HepG2 (cell line): ENCODE data around the gene MYL11. TPM values are rescaled to one million over a fixed set of nuclear protein-coding genes. Genes with fewer than 3 reads are reported as not detected.
A peak's percentile ranks its signal among the peaks of the same experiment; 100 is the strongest.

Experiments
- CC2D1A ChIP-seq: sonication (generic); formaldehyde crosslinking; IDR thresholded peaks from 2 replicates; pipeline ENCODE4 v1.8.1; 2023; ENCODE audit warnings: mild to moderate bottlenecking, missing genetic modification reagents
- HHEX ChIP-seq: IDR thresholded peaks from 2 replicates; pipeline ENCODE4 v1.6.1; 2016; ENCODE audit warnings: control low read depth
- HIVEP1 ChIP-seq: sonication (generic); formaldehyde crosslinking; IDR thresholded peaks from 2 replicates; pipeline ENCODE4 v1.4.0; 2020; ENCODE audit warnings: mild to moderate bottlenecking, missing genetic modification reagents
- HNRNPL ChIP-seq: fragments of 200-400 bp; formaldehyde crosslinking; IDR thresholded peaks from 2 replicates; pipeline ENCODE4 v1.6.1; 2017; ENCODE audit warnings: mild to moderate bottlenecking, low read depth, low read length
- ISX ChIP-seq: sonication (generic); formaldehyde crosslinking; conservative IDR thresholded peaks from 2 replicates; pipeline ENCODE4 v1.5.0; 2020; ENCODE audit warnings: missing genetic modification reagents
- MED13 ChIP-seq: sonication (generic); formaldehyde crosslinking; IDR thresholded peaks from 2 replicates; pipeline ENCODE4 v1.5.0; 2020; ENCODE audit warnings: missing genetic modification reagents
- NFKBIZ ChIP-seq: IDR thresholded peaks from 2 replicates; pipeline ENCODE4 v1.6.1; 2018; ENCODE audit warnings: missing genetic modification reagents, missing compliant biosample characterization
- SOX5 ChIP-seq: IDR thresholded peaks from 2 replicates; pipeline ENCODE4 v1.6.1; 2016; ENCODE audit warnings: borderline replicate concordance
- STAT5B ChIP-seq: sonication (generic); formaldehyde crosslinking; IDR thresholded peaks from 2 replicates; pipeline ENCODE4 v1.4.0; 2020; ENCODE audit warnings: missing genetic modification reagents
- SYNCRIP ChIP-seq: fragments of 200-400 bp; formaldehyde crosslinking; IDR thresholded peaks from 2 replicates; pipeline ENCODE4 v1.6.1; 2018; ENCODE audit warnings: mild to moderate bottlenecking, low read depth, low read length; ENCODE audit not compliant: insufficient read depth
- ZFAT ChIP-seq: sonication (generic); formaldehyde crosslinking; conservative IDR thresholded peaks from 2 replicates; pipeline ENCODE4 v1.8.1; 2023; ENCODE audit warnings: missing genetic modification reagents, inconsistent platforms
- ZFP36L1 ChIP-seq: sonication (generic); formaldehyde crosslinking; IDR thresholded peaks from 2 replicates; pipeline ENCODE4 v1.8.0; 2022; ENCODE audit warnings: mild to moderate bottlenecking, missing genetic modification reagents, moderate library complexity
- ZNF331 ChIP-seq: sonication (generic); formaldehyde crosslinking; IDR thresholded peaks from 2 replicates; pipeline ENCODE4 v1.4.0; 2020; ENCODE audit warnings: missing genetic modification reagents
- ZNF33A ChIP-seq: sonication (generic); formaldehyde crosslinking; IDR thresholded peaks from 2 replicates; pipeline ENCODE4 v1.5.1; 2020; ENCODE audit warnings: missing genetic modification reagents, mild to moderate bottlenecking, moderate library complexity, borderline replicate concordance
- ZNF367 ChIP-seq: sonication (generic); formaldehyde crosslinking; IDR thresholded peaks from 2 replicates; pipeline ENCODE4 v1.4.0; 2020; ENCODE audit warnings: missing genetic modification reagents, borderline replicate concordance
- ZSCAN20 ChIP-seq: sonication (generic); formaldehyde crosslinking; IDR thresholded peaks from 2 replicates; pipeline ENCODE4 v1.4.0; 2020; ENCODE audit warnings: missing genetic modification reagents, mild to moderate bottlenecking, borderline replicate concordance
- polyA plus RNA-seq, 8 experiments: library from polyadenylated mRNA; depleted of rRNA in 3 of 8; stranded (reverse) in 7 of 8; unstranded in 1 of 8; fragments of >200 nt; fragmentation: Illumina TruSeq in 4 of 8; extraction: Trizol in 4 of 8; gene quantifications; 2 replicates each; pipeline versions ENCODE4 v1.2.1 to v1.2.3, GENCODE V29; 2011 to 2016; ENCODE audit warnings: low read depth in 4 of 8, missing spikeins in 1 of 8, mixed read lengths in 1 of 8; ENCODE audit not compliant: insufficient read depth in 1 of 8
- total RNA-seq, 5 experiments: library from RNA; depleted of rRNA; stranded (reverse); fragments of >200 nt; fragmentation: Illumina TruSeq; extraction: Trizol; gene quantifications; 2 replicates each; pipeline ENCODE4 v1.2.3, GENCODE V29; 2016; ENCODE audit warnings: low read depth in 1 of 5
- TF ChIP-seq, protein P1 (sequence below): sonication (generic); formaldehyde crosslinking; IDR thresholded peaks from 2 replicates; pipeline ENCODE4 v1.4.0; 2020; ENCODE audit warnings: missing genetic modification reagents
- TF ChIP-seq, protein P2 (sequence below): fragments of 450-650 bp; IDR thresholded peaks from 2 replicates; pipeline ENCODE4 v1.6.1; 2016
- TF ChIP-seq, protein P3 (sequence below): sonication (generic); formaldehyde crosslinking; IDR thresholded peaks from 2 replicates; pipeline ENCODE4 v1.4.0; 2020; ENCODE audit warnings: missing genetic modification reagents, borderline replicate concordance
- TF ChIP-seq, protein P4 (sequence below): sonication (generic); formaldehyde crosslinking; conservative IDR thresholded peaks from 2 replicates; pipeline ENCODE4 v1.8.1; 2023; ENCODE audit warnings: missing genetic modification reagents

MYL11 gene
- total and polyA plus RNA-seq, 2 of the 13 experiments (the other 11 are each of a cell fraction or from before 2014, with no cell fraction given), result not detected

DNA sequence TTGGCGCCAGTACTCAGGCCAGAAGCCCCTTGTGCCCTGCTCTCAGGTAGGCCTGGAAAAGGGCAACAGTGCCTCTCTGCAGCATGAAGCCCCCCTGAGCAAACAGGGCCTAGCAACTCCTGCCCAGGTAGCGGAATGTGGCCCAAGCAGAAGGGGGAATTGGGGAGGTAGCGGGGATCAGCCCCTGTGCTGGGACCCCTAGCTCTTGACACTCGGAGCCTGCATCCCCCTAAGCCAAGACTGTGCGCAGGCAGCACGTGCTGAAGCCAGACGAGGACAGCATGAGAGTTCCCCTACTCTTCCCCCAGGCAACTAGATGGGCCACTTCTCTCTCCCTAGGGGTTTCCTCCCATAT is 18.7 kb upstream of the MYL11 start (continued):
- TF ChIP-seq, protein P1, sequence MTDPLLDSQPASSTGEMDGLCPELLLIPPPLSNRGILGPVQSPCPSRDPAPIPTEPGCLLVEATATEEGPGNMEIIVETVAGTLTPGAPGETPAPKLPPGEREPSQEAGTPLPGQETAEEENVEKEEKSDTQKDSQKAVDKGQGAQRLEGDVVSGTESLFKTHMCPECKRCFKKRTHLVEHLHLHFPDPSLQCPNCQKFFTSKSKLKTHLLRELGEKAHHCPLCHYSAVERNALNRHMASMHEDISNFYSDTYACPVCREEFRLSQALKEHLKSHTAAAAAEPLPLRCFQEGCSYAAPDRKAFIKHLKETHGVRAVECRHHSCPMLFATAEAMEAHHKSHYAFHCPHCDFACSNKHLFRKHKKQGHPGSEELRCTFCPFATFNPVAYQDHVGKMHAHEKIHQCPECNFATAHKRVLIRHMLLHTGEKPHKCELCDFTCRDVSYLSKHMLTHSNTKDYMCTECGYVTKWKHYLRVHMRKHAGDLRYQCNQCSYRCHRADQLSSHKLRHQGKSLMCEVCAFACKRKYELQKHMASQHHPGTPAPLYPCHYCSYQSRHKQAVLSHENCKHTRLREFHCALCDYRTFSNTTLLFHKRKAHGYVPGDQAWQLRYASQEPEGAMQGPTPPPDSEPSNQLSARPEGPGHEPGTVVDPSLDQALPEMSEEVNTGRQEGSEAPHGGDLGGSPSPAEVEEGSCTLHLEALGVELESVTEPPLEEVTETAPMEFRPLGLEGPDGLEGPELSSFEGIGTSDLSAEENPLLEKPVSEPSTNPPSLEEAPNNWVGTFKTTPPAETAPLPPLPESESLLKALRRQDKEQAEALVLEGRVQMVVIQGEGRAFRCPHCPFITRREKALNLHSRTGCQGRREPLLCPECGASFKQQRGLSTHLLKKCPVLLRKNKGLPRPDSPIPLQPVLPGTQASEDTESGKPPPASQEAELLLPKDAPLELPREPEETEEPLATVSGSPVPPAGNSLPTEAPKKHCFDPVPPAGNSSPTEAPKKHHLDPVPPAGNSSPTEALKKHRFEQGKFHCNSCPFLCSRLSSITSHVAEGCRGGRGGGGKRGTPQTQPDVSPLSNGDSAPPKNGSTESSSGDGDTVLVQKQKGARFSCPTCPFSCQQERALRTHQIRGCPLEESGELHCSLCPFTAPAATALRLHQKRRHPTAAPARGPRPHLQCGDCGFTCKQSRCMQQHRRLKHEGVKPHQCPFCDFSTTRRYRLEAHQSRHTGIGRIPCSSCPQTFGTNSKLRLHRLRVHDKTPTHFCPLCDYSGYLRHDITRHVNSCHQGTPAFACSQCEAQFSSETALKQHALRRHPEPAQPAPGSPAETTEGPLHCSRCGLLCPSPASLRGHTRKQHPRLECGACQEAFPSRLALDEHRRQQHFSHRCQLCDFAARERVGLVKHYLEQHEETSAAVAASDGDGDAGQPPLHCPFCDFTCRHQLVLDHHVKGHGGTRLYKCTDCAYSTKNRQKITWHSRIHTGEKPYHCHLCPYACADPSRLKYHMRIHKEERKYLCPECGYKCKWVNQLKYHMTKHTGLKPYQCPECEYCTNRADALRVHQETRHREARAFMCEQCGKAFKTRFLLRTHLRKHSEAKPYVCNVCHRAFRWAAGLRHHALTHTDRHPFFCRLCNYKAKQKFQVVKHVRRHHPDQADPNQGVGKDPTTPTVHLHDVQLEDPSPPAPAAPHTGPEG (CRISPR knock-in tag), result no peak
- TF ChIP-seq ZFP36L1 (CRISPR knock-in tag), result no peak
- TF ChIP-seq HHEX (CRISPR knock-in tag), result no peak
- TF ChIP-seq SOX5 (CRISPR knock-in tag), result no peak
- TF ChIP-seq ZSCAN20 (CRISPR knock-in tag), result no peak
- TF ChIP-seq ZFAT, result 0 out of 2 replicates have a peak, but pooled peaks have one; percentile 4
- TF ChIP-seq ISX, result no peak
- TF ChIP-seq SYNCRIP, result no peak
- no peak; the same call in 1 of the 2 replicates for TF ChIP-seq HNRNPL
- no peak for TF ChIP-seq ZNF33A (CRISPR knock-in tag)
- TF ChIP-seq, protein P2, sequence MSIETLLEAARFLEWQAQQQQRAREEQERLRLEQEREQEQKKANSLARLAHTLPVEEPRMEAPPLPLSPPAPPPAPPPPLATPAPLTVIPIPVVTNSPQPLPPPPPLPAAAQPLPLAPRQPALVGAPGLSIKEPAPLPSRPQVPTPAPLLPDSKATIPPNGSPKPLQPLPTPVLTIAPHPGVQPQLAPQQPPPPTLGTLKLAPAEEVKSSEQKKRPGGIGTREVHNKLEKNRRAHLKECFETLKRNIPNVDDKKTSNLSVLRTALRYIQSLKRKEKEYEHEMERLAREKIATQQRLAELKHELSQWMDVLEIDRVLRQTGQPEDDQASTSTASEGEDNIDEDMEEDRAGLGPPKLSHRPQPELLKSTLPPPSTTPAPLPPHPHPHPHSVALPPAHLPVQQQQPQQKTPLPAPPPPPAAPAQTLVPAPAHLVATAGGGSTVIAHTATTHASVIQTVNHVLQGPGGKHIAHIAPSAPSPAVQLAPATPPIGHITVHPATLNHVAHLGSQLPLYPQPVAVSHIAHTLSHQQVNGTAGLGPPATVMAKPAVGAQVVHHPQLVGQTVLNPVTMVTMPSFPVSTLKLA, result no peak
- 0 out of 2 replicates have a peak, but pooled peaks have one; percentile 3 for TF ChIP-seq MED13 (CRISPR knock-in tag)
- TF ChIP-seq HIVEP1, result no peak; the same call in 1 of the 2 replicates
- 0 out of 2 replicates have a peak, but pooled peaks have one; percentile 43 for TF ChIP-seq ZNF367
- TF ChIP-seq ZNF331 (CRISPR knock-in tag), result no peak
- TF ChIP-seq, protein P3, sequence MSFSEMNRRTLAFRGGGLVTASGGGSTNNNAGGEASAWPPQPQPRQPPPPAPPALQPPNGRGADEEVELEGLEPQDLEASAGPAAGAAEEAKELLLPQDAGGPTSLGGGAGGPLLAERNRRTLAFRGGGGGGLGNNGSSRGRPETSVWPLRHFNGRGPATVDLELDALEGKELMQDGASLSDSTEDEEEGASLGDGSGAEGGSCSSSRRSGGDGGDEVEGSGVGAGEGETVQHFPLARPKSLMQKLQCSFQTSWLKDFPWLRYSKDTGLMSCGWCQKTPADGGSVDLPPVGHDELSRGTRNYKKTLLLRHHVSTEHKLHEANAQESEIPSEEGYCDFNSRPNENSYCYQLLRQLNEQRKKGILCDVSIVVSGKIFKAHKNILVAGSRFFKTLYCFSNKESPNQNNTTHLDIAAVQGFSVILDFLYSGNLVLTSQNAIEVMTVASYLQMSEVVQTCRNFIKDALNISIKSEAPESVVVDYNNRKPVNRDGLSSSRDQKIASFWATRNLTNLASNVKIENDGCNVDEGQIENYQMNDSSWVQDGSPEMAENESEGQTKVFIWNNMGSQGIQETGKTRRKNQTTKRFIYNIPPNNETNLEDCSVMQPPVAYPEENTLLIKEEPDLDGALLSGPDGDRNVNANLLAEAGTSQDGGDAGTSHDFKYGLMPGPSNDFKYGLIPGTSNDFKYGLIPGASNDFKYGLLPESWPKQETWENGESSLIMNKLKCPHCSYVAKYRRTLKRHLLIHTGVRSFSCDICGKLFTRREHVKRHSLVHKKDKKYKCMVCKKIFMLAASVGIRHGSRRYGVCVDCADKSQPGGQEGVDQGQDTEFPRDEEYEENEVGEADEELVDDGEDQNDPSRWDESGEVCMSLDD (CRISPR knock-in tag), result no peak
- TF ChIP-seq NFKBIZ (CRISPR knock-in tag), result no peak
- TF ChIP-seq CC2D1A (CRISPR knock-in tag), result no peak
- TF ChIP-seq, protein P4, sequence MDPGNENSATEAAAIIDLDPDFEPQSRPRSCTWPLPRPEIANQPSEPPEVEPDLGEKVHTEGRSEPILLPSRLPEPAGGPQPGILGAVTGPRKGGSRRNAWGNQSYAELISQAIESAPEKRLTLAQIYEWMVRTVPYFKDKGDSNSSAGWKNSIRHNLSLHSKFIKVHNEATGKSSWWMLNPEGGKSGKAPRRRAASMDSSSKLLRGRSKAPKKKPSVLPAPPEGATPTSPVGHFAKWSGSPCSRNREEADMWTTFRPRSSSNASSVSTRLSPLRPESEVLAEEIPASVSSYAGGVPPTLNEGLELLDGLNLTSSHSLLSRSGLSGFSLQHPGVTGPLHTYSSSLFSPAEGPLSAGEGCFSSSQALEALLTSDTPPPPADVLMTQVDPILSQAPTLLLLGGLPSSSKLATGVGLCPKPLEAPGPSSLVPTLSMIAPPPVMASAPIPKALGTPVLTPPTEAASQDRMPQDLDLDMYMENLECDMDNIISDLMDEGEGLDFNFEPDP (CRISPR knock-in tag), result 0 out of 2 replicates have a peak, but pooled peaks have one; percentile 70
- TF ChIP-seq STAT5B, result 0 out of 2 replicates have a peak, but pooled peaks have one; percentile 4
